K562 (cell line): ENCODE results near the gene VWA1. TPM values are rescaled to one million over a fixed set of nuclear protein-coding genes. Genes with fewer than 3 reads are reported as not detected.
A peak's percentile ranks its signal among the peaks of the same experiment; 100 is the strongest.

Experiments used
- CHD2 ChIP-seq: IDR thresholded peaks from 2 replicates; pipeline ENCODE4 v1.6.1; 2011; ENCODE audit warnings: low read depth, low read length
- EGR1 ChIP-seq: fragments of 450-650 bp; conservative IDR thresholded peaks from 2 replicates; pipeline ENCODE4 v1.6.1; 2017; ENCODE audit warnings: mild to moderate bottlenecking
- ETV5 ChIP-seq: sonication (generic); formaldehyde crosslinking; IDR thresholded peaks from 2 replicates; pipeline ENCODE4 v1.4.0; 2020; ENCODE audit warnings: low read depth, mild to moderate bottlenecking, missing genetic modification reagents
- FOXM1 ChIP-seq, 2 experiments: fragments of 450-650 bp in 1 of 2; sonication (generic) in 1 of 2; formaldehyde crosslinking in 1 of 2; IDR thresholded peaks; 2 replicates each; pipeline versions ENCODE4 v1.6.1 to v1.9.0; 2017 to 2022; ENCODE audit warnings: low read depth in 2 of 2, mild to moderate bottlenecking in 2 of 2, missing genetic modification reagents in 1 of 2, moderate library complexity in 1 of 2
- FOXP1 ChIP-seq: sonication (generic); formaldehyde crosslinking; IDR thresholded peaks from 2 replicates; pipeline ENCODE4 v1.8.0; 2022; ENCODE audit warnings: mild to moderate bottlenecking, missing genetic modification reagents
- HDGF ChIP-seq: fragments of 450-650 bp; IDR thresholded peaks from 2 replicates; pipeline ENCODE4 v1.6.1; 2016
- IRF2 ChIP-seq: sonication (generic); formaldehyde crosslinking; IDR thresholded peaks from 2 replicates; pipeline ENCODE4 v1.8.1; 2022; ENCODE audit warnings: mild to moderate bottlenecking, missing genetic modification reagents
- POLR2AphosphoS5 ChIP-seq: IDR thresholded peaks from 2 replicates; pipeline ENCODE4 v1.6.1; 2011; ENCODE audit warnings: mild to moderate bottlenecking, low read depth, low read length, moderate library complexity; ENCODE audit not compliant: control insufficient read depth, insufficient read depth
- RBM39 ChIP-seq: fragments of 200-400 bp; formaldehyde crosslinking; optimal IDR thresholded peaks from 2 replicates; pipeline ENCODE3; 2018; ENCODE audit warnings: low read depth, low read length
- RHOXF2B ChIP-seq: fragments of 250-450 bp; sonication (Bioruptor Pico); conservative IDR thresholded peaks from 2 replicates; pipeline ENCODE4 v1.5.1; 2021
- SMAD1 ChIP-seq: fragments of 150-350 bp; IDR thresholded peaks from 2 replicates; pipeline ENCODE4 v1.6.1; 2014; ENCODE audit warnings: low read length, low read depth; ENCODE audit not compliant: partially characterized antibody
- SRSF3 ChIP-seq: fragments of 200-400 bp; formaldehyde crosslinking; IDR thresholded peaks from 2 replicates; pipeline ENCODE4 v1.6.1; 2016; ENCODE audit warnings: mild to moderate bottlenecking, low read length, moderate library complexity; ENCODE audit not compliant: insufficient read depth
- ZFX ChIP-seq: sonication (generic); formaldehyde crosslinking; IDR thresholded peaks from 2 replicates; pipeline ENCODE4 v1.8.0; 2022; ENCODE audit warnings: mild to moderate bottlenecking, missing genetic modification reagents, moderate library complexity
- polyA plus RNA-seq, 8 experiments: library from polyadenylated mRNA; depleted of rRNA in 4 of 8; stranded (reverse) in 5 of 8; unstranded in 3 of 8; fragments of >200 nt; fragmentation: Nextera tagmentation in 2 of 8; fragmentation: Illumina TruSeq in 1 of 8; extraction: Ambion mirVana in 2 of 8; extraction: Trizol in 1 of 8; gene quantifications; 2 replicates each; pipeline versions ENCODE4 v1.2.1 to v1.2.3, GENCODE V29; 2011 to 2014; ENCODE audit warnings: inconsistent platforms in 1 of 8, missing spikeins in 1 of 8
- total RNA-seq, 7 experiments: library from RNA; depleted of rRNA in 6 of 7; stranded (reverse); fragments of >200 nt in 6 of 7; fragmentation: Illumina TruSeq in 2 of 7; extraction: Trizol in 2 of 7; gene quantifications; 2 replicates each; pipeline versions ENCODE4 v1.2.1 to v1.2.3, GENCODE V29; 2011 to 2021; ENCODE audit warnings: low replicate concordance in 1 of 7
- TF ChIP-seq, protein P1 (sequence below): fragments of 450-650 bp; formaldehyde crosslinking; IDR thresholded peaks from 2 replicates; pipeline ENCODE4 v1.4.0; 2022; ENCODE audit warnings: missing genetic modification characterization
- TF ChIP-seq, protein P2 (sequence below): fragments of 450-650 bp; IDR thresholded peaks from 2 replicates; pipeline ENCODE4 v1.6.1; 2016; ENCODE audit warnings: mild to moderate bottlenecking, moderate library complexity

Gene VWA1
- total and polyA plus RNA-seq, 9 of the 15 experiments (the other 6 are each of a cell fraction or from before 2014, with no cell fraction given), result 0.01 to 6.4 (median 0.85) TPM

DNA sequence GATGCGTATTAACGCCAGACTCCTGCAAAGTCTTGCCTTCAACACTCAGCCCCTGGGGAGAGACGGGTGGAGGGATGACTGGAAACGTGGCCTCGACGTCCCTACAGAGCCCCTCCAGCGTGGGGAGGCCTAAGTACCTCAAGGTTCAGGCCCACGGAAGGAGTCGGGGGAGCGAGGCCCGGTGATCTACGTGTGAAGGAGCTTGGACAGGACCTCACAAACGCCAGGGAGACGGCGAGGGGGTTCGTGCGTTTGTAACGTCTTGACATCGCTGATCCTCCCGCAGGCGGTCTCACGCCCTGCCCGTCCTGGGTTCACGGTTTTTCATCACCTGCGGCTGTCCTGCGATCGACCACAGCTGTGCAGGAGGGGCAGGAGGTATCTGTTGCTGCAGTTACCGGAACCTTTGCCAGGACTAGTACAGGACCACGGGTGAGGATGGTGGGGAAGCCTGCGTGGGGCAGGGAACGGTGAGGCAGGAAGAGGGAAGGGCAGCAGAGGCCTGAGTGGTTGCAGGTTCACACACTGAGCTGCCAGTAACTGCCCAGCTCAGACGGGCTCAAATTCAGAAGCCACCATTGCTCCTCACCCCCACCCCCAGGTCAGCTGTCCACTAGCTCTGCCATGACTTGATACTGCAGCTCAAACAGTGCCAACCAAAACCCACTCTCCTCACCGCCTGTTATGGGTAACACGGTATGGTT, 35.5 kb upstream of the VWA1 start (continued):
- TF ChIP-seq FOXP1 (CRISPR knock-in tag) (0 out of 2 replicates have a peak, but pooled peaks have one; percentile 29), IRF2 (CRISPR knock-in tag) (0 out of 2 replicates have a peak, but pooled peaks have one; percentile 69), EGR1 (no peak), ZFX (CRISPR knock-in tag) (peak; percentile 37; the same call in 1 of the 2 replicates), SMAD1 (no peak), FOXM1 (IDR thresholded peaks at IDR 0.05; ENCODE audit: low read depth) (no peak), FOXM1 (CRISPR knock-in tag; IDR thresholded peaks at IDR 0.05; ENCODE audit: low read depth) (peak; percentile 87; the same call in 1 of the 2 replicates), ETV5 (no peak), HDGF (0 out of 2 replicates have a peak, but pooled peaks have one; percentile 48), SRSF3 (peak; percentile 82; the same call in 1 of the 2 replicates), POLR2AphosphoS5 (peak; percentile 61; the same call in 1 of the 2 replicates), CHD2 (peak; percentile 2; the same call in 1 of the 2 replicates), RHOXF2B (0 out of 2 replicates have a peak, but pooled peaks have one; percentile 47), RBM39 (peak; percentile 43)
- TF ChIP-seq, protein P1, sequence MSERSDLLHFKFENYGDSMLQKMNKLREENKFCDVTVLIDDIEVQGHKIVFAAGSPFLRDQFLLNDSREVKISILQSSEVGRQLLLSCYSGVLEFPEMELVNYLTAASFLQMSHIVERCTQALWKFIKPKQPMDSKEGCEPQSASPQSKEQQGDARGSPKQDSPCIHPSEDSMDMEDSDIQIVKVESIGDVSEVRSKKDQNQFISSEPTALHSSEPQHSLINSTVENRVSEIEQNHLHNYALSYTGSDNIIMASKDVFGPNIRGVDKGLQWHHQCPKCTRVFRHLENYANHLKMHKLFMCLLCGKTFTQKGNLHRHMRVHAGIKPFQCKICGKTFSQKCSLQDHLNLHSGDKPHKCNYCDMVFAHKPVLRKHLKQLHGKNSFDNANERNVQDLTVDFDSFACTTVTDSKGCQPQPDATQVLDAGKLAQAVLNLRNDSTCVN, result 0 out of 2 replicates have a peak, but pooled peaks have one; percentile 45
- TF ChIP-seq, protein P2, sequence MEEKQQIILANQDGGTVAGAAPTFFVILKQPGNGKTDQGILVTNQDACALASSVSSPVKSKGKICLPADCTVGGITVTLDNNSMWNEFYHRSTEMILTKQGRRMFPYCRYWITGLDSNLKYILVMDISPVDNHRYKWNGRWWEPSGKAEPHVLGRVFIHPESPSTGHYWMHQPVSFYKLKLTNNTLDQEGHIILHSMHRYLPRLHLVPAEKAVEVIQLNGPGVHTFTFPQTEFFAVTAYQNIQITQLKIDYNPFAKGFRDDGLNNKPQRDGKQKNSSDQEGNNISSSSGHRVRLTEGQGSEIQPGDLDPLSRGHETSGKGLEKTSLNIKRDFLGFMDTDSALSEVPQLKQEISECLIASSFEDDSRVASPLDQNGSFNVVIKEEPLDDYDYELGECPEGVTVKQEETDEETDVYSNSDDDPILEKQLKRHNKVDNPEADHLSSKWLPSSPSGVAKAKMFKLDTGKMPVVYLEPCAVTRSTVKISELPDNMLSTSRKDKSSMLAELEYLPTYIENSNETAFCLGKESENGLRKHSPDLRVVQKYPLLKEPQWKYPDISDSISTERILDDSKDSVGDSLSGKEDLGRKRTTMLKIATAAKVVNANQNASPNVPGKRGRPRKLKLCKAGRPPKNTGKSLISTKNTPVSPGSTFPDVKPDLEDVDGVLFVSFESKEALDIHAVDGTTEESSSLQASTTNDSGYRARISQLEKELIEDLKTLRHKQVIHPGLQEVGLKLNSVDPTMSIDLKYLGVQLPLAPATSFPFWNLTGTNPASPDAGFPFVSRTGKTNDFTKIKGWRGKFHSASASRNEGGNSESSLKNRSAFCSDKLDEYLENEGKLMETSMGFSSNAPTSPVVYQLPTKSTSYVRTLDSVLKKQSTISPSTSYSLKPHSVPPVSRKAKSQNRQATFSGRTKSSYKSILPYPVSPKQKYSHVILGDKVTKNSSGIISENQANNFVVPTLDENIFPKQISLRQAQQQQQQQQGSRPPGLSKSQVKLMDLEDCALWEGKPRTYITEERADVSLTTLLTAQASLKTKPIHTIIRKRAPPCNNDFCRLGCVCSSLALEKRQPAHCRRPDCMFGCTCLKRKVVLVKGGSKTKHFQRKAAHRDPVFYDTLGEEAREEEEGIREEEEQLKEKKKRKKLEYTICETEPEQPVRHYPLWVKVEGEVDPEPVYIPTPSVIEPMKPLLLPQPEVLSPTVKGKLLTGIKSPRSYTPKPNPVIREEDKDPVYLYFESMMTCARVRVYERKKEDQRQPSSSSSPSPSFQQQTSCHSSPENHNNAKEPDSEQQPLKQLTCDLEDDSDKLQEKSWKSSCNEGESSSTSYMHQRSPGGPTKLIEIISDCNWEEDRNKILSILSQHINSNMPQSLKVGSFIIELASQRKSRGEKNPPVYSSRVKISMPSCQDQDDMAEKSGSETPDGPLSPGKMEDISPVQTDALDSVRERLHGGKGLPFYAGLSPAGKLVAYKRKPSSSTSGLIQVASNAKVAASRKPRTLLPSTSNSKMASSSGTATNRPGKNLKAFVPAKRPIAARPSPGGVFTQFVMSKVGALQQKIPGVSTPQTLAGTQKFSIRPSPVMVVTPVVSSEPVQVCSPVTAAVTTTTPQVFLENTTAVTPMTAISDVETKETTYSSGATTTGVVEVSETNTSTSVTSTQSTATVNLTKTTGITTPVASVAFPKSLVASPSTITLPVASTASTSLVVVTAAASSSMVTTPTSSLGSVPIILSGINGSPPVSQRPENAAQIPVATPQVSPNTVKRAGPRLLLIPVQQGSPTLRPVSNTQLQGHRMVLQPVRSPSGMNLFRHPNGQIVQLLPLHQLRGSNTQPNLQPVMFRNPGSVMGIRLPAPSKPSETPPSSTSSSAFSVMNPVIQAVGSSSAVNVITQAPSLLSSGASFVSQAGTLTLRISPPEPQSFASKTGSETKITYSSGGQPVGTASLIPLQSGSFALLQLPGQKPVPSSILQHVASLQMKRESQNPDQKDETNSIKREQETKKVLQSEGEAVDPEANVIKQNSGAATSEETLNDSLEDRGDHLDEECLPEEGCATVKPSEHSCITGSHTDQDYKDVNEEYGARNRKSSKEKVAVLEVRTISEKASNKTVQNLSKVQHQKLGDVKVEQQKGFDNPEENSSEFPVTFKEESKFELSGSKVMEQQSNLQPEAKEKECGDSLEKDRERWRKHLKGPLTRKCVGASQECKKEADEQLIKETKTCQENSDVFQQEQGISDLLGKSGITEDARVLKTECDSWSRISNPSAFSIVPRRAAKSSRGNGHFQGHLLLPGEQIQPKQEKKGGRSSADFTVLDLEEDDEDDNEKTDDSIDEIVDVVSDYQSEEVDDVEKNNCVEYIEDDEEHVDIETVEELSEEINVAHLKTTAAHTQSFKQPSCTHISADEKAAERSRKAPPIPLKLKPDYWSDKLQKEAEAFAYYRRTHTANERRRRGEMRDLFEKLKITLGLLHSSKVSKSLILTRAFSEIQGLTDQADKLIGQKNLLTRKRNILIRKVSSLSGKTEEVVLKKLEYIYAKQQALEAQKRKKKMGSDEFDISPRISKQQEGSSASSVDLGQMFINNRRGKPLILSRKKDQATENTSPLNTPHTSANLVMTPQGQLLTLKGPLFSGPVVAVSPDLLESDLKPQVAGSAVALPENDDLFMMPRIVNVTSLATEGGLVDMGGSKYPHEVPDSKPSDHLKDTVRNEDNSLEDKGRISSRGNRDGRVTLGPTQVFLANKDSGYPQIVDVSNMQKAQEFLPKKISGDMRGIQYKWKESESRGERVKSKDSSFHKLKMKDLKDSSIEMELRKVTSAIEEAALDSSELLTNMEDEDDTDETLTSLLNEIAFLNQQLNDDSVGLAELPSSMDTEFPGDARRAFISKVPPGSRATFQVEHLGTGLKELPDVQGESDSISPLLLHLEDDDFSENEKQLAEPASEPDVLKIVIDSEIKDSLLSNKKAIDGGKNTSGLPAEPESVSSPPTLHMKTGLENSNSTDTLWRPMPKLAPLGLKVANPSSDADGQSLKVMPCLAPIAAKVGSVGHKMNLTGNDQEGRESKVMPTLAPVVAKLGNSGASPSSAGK, result peak; percentile 64
